Measurements from ENCODE around the gene FAM151B.
"Not testable (repeated sequence)": the region's sequence is repeated elsewhere in the genome, so short reads cannot be mapped to it uniquely, and the experiment has no call there.

The FAM151B gene

GRCh38 chr5:80504833-80505232 is 16.9 kb downstream of the FAM151B start:
- no peak for DNase-seq

DNA sequence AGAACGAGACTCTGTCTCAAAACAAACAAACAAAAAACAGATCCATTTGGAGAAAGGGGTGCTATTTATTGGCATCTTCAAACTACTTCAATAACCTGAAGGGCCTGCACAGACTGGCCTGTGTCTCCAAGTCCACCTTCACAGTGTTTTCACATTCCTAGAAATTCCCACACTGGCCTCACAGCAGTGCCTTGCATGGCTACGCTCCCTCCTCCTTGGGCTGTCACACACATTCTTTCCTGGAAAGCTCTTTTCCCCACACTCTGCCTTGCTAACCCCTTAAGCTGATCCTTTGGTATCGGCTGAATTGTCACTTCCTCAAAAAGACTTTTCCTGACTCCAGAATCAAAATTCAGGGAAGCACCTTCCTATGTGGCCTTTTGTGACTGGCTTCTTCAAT is 19.8 kb downstream of the FAM151B start:
- no peak for DNase-seq

- DNase-seq: no peak
Observed at GRCh38 chr5:80508844-80509243, 20.9 kb downstream of the FAM151B start.

- DNase-seq: no peak
Observed at GRCh38 chr5:80509362-80509761, 21.5 kb downstream of the FAM151B start.

GRCh38 chr5:80516826-80517225 is 28.9 kb downstream of the FAM151B start:
- peak; percentile 36 for DNase-seq

DNA sequence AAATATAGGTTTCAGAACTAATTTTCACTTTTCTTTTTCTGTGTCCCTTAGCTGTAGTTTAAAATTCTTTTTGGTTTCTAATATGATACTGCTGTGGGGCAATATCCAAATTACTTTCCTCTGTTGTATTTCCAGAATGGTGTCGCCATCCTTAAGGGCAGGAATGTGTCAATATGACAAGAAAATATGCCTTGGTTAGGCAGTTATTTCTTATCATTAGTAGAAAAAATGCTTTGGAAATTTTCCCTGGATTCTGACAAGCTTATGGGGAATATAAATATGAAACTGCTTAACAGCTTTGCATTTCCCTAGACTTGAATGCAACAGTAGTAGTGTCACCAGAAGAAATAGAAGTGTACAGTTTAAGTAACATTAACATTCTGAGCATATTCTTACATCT is 52.8 kb downstream of the FAM151B start:
- DNase-seq: peak; percentile 3

DNA sequence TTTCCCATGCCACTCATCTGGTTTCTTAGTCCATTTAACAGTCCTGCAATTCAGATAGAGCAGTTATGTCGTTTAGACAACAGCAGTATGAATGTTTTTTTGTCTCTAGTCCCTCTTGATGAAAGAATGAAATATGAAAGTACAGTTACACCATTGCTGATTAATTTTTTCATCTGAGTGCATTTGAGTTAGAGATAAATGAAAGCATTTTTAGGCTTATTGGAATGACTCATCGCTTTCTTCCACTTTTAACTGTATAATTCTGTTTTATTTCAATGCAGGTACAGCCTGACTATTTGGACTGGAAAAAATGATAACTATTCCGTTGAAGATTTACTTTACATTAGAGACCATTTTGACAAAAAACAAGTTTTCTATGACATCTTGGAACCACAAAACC is 53.5 kb downstream of the FAM151B start:
- no peak for DNase-seq

DNA sequence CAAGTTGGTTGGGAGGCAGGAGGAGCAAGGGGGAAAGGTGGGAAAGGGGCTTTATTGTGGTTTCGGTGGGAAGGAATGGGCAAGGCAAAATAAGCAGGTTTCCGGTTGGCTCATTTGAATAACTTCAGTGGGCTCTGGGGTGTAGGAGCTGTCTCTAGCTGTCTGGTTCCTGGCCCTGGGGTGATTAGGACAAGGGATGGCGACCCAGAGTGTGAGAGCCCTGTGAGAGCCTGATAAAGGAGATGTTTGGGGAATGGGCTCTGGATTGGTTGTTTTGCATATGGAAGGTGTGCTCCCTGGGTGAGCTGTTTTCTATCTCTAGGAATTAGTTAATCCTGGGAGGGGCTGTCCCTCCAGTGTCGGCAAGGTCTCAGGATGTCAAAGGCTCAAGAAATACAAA is 66.7 kb downstream of the FAM151B start:
- no peak for DNase-seq

- no peak for DNase-seq
Observed at GRCh38 chr5:80555099-80555498, 67.2 kb downstream of the FAM151B start.

DNA sequence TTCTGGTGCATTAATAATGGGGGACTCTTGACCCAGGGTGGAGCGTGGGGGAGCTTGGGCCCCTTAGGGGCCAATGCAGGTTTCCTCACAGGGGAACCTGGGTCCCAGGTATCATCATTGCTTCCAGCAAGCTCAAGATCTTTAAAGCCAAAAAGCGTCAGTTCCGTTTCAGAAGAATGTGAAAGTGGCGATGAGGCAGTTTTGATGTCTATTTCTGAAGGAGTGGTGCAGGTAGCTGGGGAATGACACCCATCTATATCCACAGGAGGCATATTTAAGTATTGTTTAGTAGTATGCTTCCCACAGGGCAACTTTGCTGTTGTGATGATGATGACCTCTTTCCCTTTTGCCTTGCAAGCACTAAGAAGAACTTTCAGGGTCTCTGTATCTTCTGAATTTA is 71.3 kb downstream of the FAM151B start:
- no peak for DNase-seq

DNA sequence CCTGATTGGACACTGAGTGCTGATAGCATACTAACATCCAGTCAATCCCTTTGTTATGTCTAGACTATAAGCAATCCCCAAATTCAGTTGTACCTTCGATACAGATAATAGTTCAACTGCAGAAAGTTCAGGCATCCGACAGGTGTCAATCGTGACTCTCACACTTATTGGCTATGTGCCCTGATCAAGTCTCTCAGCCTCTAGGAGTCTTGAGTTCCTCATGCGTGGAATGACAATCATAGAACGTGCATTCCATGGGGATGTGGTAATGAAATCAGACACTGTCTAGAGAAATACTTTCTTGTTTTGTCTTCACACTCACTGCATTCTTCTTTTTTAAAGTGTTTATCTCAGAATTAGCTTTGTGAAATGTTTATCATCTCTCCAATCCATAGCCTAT is 77.4 kb downstream of the FAM151B start:
- DNase-seq: no peak

GRCh38 chr5:80566711-80567259 is 78.9 kb downstream of the FAM151B start:
- no peak for DNase-seq

GRCh38 chr5:80568251-80568650 is 80.4 kb downstream of the FAM151B start:
- DNase-seq: no peak

DNA sequence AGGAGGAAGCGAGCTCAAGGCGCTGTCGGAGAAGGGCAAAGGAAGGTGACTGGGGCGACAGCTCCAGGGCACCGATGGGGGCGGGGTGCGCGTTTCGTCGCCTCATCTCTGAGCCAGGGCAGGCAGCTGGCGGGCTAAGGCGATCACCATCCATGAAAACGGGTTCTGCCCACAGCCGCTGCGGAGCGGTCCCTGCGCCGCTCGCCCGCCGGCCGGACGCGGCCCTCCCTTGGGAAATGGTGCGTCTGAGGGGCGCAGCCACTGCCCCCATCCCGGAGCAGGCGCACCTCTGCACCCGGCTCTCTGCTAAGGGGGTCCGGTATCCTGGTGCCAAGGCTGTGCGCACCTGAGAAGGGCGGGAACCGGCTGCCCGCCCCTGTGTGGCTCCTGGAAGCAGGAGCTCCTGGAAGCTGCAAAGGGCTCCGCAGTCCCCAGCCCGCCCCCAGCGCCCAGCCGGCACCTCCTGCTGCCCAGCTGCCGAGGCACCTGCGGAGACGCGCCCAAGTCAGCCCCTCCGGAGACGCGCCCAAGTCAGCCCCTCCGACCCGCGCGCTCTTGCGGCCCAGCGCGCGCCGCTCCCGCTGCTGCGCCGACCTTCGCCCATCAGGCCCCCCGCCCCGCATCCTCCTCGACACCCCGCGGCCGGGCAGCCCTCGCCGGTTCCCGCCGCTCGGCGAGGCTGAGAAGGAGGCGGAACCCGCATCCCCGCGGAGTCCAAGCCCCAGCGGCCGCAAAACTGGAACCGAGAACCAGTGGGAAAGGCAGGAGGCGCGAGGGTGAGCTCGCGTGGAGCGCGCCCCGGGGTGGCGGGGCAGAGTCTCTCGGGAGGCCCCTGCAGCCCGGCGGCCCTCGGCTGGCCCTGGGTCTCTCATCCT is 81.4 kb downstream of the FAM151B start:
- no peak for DNase-seq

GRCh38 chr5:80569961-80570786 is 82.3 kb downstream of the FAM151B start, which contains the start of gene ANKRD34B:
TSS of gene ANKRD34B (minus strand) at chr5:80570280. CDS start at chr5:80560019, 10,261 bp downstream.
- peak; percentile 7 for DNase-seq

DNA sequence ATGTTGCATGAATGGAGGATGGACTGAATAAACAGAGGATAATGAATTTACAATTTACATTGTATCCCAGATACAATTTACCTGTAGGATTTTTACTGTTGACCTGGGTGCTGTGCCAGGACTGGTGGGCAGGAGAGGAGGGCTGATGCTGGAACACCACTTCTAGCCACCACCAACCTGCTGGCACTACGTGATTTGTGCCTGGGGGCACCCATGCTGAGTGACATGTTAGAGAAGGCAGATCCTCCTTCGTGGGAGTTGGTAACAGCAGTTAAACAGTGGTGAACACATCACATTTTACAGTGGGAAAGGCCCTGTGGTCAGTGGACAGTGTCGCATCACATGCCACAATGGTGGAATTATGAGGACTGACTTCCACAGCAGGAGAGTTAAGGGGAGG is 85.2 kb downstream of the FAM151B start:
- no peak for DNase-seq

- no peak for DNase-seq
Observed at GRCh38 chr5:80576383-80576782, 88.5 kb downstream of the FAM151B start.

GRCh38 chr5:80577707-80578106 is 89.8 kb downstream of the FAM151B start:
- DNase-seq: no peak

GRCh38 chr5:80579050-80579449 is 91.2 kb downstream of the FAM151B start:
- no peak for DNase-seq

DNA sequence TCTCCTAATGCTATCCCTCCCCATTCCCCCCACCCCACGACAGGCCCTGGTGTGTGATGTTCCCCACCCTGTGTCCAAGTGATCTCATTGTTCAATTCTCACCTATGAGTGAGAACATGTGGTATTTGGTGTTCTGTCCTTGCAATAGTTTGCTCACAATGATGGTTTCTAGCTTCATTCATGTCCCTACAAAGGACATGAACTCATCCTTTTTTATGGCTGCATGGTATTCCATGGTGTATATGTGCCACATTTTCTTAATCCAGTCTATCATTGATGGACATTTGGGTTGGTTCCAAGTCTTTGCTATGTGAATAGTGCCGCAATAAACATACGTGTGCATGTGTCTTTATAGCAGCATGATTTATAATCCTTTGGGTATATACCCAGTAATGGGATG is 92.4 kb downstream of the FAM151B start:
- DNase-seq: not testable (repeated sequence)

DNA sequence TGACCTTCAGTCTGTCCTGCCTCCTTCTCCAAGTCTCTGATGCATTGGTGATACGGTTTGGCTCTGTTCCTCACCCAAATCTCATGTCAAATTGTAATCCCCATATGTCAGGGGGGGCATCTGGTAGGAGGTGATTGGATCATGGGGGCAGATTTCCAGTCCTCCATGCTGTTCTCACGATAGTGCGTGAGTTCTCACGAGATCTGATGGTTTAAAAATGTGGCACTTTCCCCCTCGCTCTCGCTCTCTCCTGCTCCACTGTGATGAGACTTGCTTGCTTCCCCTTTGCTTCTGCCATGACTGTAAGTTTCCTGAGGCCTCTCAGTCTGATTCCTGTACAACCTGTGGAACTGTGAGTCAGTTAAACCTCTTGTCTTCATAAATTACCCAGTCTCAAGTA is 96.9 kb downstream of the FAM151B start:
- DNase-seq: no peak

DNA sequence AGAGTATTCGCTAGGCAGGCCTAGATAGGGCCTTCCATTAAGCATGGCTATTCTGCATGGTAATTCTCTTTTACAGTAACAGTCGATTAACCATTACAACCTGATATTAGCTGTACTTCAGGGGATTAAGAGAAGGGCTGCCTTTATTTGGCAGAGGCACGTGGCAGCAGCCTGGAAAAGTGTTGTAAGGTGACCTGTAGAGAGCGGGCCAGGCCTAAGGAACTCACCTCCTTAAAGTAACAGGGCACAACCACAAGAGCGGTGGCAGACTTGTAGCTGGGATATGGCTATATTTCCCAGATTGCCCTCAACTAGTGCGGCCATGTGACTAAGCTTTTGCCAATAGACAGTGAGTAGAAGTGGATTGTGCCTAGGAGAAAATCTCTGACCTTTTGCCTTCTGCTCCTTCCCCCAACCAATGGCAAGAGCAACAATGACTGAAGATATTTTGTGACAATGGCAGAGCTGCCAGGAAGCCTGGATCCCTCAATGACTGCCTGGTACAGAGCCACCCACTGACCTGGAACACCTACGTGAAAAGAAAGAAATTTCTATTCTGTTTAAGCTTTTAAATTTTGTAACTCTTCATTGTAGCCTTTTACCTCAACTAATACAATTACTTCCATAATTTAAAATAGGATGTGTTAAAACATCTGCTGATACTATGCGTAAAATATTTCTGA is 101.1 kb downstream of the FAM151B start:
- DNase-seq: no peak

DNA sequence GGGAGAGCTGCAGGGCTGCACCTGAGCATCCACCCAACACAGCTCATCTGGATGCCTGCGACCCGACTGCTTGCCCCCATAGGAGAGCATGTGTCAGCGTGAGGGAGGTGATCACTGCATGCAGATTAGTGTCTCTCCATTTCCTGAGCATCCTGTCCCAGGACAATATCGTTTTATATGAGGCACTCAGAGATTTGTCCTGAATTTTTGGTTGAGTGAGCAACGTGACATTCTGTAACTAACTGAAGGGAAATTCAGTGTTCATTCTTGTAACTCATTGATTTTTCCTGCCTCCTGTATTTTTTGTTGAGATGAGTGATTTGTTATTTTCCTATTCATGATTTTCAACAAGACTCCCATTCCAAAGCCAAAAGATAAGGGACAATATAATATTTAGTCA is 102.9 kb downstream of the FAM151B start:
- DNase-seq: no peak
